IMR-90 (cell line): Measurements from ENCODE around the gene MTUS2.

Experiments used
- BHLHE40 ChIP-seq: fragments of 150-350 bp; IDR thresholded peaks from 2 replicates; pipeline ENCODE4 v1.6.1; 2016; ENCODE audit warnings: mild to moderate bottlenecking, low read depth, low read length
- CEBPB ChIP-seq: IDR thresholded peaks from 2 replicates; pipeline ENCODE4 v1.6.1; 2012; ENCODE audit warnings: low read depth, low read length, improper control_type of control experiment
- ELK1 ChIP-seq: fragments of 150-350 bp; IDR thresholded peaks from 2 replicates; pipeline ENCODE4 v1.6.1; 2016; ENCODE audit warnings: low read depth, mild to moderate bottlenecking, low read length, moderate library complexity, borderline replicate concordance
- FOS ChIP-seq: fragments of 150-350 bp; IDR thresholded peaks from 2 replicates; pipeline ENCODE4 v1.6.1; 2016; ENCODE audit warnings: low read depth, low read length
- MAZ ChIP-seq: IDR thresholded peaks from 2 replicates; pipeline ENCODE4 v1.6.1; 2012; ENCODE audit warnings: low read depth, mild to moderate bottlenecking, low read length, improper control_type of control experiment, moderate library complexity, borderline replicate concordance
- POLR2A ChIP-seq: IDR thresholded peaks from 2 replicates; pipeline ENCODE4 v1.6.1; 2012; ENCODE audit warnings: mild to moderate bottlenecking, low read depth, low read length
- RAD21 ChIP-seq: IDR thresholded peaks from 2 replicates; pipeline ENCODE4 v1.6.1; 2012; ENCODE audit warnings: low read length, improper control_type of control experiment
- RFX5 ChIP-seq: IDR thresholded peaks from 2 replicates; pipeline ENCODE4 v1.8.0; 2012; ENCODE audit warnings: low read depth, mild to moderate bottlenecking, low read length, moderate library complexity
- SMC3 ChIP-seq: fragments of 150-350 bp; IDR thresholded peaks from 2 replicates; pipeline ENCODE4 v1.6.1; 2016; ENCODE audit warnings: low read depth, mild to moderate bottlenecking, antibody characterized with exemption, low read length, moderate library complexity
- USF2 ChIP-seq: fragments of 150-350 bp; IDR thresholded peaks from 2 replicates; pipeline ENCODE4 v1.6.1; 2017; ENCODE audit warnings: mild to moderate bottlenecking, antibody characterized with exemption, low read length, low read depth
- TF ChIP-seq, protein P1 (sequence below): conservative IDR thresholded peaks from 2 replicates; pipeline ENCODE4 v1.5.1; 2012; ENCODE audit warnings: mild to moderate bottlenecking, low read depth, low read length, improper control_type of control experiment

- TF ChIP-seq POLR2A (no peak), RAD21 (no peak), CEBPB (no peak), MAZ (no peak), BHLHE40 (no peak), RFX5 (no peak), ELK1 (no peak), SMC3 (no peak), USF2 (no peak), FOS (no peak)
- TF ChIP-seq, protein P1, sequence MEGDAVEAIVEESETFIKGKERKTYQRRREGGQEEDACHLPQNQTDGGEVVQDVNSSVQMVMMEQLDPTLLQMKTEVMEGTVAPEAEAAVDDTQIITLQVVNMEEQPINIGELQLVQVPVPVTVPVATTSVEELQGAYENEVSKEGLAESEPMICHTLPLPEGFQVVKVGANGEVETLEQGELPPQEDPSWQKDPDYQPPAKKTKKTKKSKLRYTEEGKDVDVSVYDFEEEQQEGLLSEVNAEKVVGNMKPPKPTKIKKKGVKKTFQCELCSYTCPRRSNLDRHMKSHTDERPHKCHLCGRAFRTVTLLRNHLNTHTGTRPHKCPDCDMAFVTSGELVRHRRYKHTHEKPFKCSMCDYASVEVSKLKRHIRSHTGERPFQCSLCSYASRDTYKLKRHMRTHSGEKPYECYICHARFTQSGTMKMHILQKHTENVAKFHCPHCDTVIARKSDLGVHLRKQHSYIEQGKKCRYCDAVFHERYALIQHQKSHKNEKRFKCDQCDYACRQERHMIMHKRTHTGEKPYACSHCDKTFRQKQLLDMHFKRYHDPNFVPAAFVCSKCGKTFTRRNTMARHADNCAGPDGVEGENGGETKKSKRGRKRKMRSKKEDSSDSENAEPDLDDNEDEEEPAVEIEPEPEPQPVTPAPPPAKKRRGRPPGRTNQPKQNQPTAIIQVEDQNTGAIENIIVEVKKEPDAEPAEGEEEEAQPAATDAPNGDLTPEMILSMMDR, result no peak
Measured at GRCh38 chr13:29494520-29494919, 674.4 kb downstream of the MTUS2 start.
